CD4-positive, alpha-beta T cell treated with Interleukin-21 for 1 hour (primary cell): Measurements from ENCODE around the gene CD46.

Experiments
- DNase-seq: peaks from one replicate; pipeline ENCODE4 v3.0.0-alpha.2; 2020

CD46 gene

DNA sequence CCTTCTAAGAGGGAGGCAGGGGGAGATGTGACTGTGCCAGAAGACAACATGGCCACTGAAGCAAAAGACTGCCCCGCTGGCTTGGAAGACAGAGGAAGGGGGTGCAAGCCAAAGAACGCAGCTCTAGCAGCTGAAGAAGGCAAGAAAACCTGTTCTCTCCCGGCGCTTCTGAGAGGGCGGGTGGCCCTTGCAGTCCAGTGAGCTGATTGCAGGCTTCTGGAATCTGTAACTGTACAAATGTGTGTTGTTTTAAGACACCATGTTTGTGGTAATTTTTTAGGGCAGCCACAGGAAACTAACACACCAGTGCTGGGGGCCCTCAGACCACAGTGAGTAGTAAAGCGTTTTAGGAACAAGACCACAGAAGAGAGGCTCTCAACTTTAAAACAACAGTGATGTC is 47.0 kb downstream of the CD46 start:
- peak; percentile 44 for DNase-seq

DNA sequence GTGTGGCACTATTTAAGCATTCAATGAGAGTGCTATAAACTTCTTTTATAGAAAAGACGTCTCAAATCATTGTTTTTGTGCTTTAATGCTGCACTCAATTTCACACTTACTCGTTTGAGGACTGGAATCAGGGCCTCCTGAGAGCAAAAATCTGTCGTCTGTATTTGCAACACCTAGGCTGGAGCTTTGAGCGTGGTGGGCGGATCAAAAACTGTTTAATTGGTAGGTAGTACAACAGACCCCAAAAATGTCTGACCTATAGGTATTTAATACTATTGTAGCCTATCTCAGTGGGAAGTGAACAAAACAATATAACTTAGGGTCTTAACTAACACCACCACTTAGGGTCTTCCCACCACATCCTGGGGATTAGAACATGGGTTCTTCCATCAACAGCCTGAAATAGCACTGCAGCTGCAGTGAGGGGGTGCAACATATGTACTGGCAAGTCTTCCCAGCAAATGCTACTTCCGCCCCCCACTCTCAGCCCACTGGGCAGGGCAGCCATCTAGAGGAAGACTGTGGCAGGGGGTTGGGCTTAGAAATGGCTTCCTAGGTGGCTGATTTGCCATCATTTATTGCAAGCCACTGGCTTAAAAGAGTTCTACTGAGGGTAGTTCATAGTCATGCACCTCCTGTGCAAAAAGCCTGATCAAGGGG is 48.3 kb downstream of the CD46 start:
- no peak for DNase-seq

DNA sequence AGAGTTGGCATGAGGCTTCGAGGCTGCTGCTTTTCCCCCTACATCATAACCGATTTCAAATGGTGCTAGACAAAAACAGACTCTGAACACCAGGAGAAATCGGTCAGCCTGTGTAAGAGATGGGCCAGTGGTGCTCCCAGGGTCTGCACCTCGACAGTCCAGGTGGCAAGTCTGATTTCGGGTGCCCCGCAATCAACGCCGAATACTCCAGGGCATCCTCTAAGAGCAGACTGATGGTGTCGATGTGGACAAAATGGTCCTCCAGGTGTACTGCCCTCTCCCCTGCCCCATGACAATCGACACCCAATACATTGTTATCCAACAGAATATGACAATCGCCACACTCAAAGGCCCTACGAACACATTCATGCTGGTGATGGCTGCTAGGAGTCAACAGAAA is 50.0 kb downstream of the CD46 start:
- DNase-seq: no peak

DNA sequence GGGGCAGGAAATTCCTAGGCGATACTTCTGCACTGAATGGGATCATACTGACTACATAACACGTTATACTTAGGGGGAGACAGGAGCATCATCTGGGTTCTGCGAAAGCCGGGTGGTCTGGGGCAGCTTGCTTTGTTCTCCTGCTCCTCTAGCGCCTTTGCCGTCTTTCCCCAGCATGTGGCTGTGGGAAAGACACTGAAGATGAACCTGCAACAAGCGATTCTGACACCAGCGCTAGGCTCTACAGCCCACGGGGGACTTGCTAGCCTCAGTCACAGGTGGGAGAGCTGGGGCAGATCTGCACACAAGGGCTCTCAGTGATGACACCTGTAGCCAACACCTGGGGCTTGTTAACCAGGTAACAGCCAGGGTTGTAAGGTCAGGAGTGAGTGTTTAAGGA is 51.8 kb downstream of the CD46 start:
- DNase-seq: no peak

DNA sequence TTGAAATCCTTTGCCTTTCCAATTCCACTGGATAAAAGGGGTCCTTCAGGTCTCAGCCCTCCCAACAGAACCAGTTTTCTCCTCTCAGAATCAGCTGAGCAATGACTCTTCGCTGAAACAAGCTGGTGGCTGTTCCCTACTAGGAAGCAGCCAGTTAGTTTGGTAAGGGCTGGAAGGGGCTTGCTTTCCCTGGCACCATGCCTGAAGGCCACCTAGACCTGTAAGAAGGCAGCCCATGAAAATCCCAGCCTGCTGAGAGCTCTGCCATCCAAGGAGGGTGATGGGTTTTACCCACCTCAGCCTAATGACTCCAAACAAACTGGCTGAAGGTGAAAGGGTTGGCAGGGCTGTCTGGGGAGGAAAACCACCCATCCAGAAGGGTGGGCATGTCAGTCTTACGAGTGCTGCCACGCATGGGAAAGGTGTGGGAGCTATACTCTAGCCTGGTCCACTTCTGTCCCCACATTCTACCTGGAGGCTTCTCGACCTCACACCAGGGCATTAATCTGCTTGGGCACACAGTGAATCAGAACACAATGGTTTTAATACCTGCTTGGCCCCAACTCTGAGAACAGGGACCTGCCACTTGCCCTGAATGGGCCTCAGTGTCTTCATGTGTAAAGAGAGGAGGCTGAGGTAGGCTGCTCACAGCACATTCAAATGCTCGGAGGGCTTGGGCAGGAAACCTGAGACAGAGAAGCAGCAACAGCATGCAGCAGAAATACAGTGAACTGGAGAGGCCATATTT is 53.0 kb downstream of the CD46 start:
- no peak for DNase-seq

DNA sequence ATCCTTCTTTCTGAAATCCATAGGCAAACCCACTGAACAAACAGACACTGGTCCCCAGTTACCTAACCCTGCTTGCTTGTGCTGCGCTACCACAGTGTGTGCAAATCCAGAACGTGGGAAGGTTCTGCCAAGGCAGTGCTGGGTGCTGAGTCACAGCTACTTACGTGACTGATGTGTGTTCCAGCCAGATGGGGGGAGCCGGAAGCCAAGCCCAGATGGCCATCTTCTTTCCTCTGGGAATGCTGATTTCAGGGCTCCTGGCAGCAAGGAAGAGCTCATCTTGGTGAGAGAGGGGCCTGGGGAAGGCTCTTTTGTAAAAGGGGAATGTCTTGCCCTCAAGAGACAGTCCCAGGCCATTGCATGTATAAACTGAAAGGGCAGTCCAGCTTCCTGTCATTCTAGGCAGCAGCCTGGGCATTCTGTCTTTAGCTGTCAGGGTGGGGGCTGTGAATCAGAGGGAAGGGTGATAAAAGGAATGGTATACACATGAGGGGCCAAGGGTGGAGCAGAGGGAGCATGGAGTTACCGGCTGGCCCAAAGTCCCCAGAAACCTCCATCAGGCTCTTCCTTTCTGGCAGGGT is 54.1 kb downstream of the CD46 start:
- DNase-seq: no peak

DNA sequence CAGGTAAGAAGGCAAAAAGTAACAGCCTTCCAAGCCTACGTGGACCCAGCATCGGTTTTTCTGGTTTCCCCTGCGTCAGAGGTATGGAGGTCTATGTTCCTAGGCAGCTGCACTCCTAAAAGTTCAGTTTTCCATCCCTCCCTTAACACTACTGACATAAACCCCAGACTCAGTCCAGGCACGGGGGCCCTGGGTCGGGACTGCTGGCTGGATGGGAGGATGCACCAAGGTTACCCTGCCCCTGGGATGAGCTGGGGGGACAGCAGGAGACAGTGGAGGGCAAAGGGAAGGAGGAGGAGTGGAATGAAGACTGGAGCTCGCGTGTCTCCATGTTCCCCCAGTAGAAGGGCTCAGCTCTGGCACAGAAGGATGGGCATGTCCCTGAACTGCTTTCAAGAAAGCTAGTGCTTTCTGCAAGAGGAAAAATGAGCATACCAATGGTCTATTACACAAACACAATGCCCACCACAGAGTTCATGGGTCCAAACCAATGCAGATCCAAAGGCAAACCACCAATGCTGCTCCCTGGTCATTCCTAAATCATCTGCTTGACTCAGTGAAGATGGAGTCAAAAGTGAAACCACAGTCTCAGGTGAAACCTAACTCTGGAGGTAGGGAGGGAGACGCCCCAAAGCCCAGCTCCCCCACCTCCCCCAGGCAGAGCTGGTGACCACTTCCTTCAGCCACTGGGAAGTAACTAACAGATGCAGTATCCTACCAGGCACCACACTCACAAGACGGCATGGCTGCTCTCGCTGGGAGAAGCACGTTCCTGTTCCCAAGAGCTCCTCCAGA is 54.9 kb downstream of the CD46 start:
- no peak for DNase-seq

DNA sequence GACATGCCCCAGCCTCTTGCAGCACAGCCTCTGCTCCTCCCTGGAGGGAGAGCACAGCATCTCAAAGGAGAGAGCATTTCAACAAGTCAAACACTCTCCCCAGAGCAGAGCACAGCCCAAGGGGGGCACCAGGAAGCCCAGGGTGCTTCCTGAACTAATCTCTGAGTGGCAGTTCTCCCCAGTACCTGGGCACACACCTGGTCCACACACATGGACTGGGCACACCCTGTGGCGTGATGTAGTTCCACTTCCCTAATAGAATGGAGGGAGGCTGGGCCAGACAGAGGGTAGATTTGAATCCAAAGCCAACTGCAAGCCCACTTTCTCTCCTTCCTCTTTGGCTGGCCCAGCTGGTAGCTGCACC is 55.5 kb downstream of the CD46 start:
- DNase-seq: no peak

DNA sequence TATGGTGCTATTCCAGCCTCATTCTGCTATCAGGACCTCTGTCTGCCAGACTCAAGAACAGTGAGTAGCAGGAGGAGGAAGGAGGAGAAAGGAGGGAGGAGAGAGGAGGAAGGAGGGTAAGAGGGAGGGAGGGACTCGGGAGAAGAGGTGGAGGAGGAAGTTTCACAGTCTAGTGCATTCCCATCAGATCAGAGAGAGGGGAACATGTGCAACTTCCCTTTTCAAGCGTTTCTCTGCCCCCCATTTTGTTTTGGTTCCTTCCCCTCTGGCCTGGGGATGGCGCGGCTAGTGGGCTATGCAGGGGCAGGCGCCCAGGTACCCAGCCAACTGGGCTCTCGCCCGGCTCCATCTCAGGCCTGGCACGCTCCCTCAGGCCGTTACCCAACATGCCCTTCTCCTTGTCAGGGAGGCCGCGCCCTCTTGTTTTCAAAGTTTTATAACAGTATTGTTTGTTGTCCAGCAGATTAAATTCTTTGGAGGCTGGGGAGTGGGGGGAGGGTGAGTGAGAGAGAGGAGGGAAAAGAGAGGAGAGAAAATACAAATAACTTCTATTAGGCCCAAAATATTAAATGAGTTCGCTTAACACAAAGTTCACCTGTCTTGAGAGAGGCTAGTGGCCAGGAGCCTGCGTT is 56.0 kb downstream of the CD46 start:
- DNase-seq: no peak

DNA sequence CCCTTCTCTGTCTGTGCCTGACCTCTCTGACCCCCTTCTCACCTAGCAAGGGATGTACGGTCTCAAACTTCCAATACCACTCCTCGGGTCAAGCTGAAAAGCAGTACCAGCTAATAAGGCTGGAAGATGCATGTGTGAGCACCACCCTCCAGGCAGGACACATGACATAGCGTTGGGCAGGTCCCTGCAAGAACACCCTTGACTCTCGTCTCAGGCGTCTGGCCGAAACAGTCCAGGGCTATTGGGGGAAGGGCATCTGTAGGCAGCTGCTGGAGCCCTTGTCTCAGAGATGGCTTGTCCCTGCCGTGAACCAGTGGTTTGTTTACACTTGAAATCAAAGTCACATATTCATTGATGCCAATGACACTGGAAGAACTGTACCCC is 56.5 kb downstream of the CD46 start:
- no peak for DNase-seq

DNA sequence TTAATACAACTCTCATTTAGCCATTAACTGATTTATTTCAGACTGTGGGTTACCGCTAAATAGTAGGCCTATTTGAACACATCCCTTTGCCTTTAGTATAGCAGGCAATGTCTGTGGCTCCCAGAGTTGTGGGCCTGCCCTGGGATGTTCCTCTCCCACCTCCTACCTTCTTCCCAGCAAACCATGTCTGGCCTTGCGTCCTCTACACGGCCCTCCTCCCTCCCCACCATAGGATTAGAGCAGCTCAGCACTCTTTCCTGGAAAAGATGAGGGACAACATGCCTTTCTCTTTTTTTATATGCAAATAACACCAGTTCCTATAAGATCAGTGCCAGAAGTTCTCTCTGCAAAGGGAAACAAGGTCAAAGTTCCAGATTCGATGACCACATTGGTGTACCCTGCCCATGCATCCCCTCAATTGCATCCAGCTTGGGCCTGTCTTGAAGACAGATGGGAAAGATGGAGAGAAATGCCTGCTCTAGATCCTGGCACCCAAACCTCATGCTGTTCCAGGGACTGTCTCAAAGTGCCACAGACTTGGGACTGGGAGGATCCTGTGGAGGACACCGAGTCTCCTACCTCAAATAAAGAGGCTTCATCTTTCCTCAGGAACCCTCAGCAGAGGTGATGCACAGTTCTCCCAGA is 57.2 kb downstream of the CD46 start:
- DNase-seq: no peak

DNA sequence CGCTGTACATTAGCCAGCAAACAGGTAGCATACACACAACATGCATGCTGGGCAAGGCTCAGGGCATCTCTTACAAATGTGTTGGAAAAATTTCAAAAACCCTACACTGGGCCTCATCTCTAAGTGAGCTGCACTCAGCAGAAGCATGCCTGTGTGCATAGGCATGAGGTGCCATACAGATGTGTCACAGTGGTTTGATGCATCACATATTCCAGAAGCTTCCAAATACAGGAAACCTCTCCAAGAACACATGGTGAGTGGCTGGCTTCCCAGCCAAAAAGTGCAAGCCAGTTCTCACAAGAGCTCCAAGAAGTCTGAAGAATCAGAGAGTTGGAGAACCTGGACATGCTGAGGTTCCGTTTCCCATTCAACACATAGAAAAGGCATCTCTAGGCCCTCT is 58.3 kb downstream of the CD46 start:
- no peak for DNase-seq

DNA sequence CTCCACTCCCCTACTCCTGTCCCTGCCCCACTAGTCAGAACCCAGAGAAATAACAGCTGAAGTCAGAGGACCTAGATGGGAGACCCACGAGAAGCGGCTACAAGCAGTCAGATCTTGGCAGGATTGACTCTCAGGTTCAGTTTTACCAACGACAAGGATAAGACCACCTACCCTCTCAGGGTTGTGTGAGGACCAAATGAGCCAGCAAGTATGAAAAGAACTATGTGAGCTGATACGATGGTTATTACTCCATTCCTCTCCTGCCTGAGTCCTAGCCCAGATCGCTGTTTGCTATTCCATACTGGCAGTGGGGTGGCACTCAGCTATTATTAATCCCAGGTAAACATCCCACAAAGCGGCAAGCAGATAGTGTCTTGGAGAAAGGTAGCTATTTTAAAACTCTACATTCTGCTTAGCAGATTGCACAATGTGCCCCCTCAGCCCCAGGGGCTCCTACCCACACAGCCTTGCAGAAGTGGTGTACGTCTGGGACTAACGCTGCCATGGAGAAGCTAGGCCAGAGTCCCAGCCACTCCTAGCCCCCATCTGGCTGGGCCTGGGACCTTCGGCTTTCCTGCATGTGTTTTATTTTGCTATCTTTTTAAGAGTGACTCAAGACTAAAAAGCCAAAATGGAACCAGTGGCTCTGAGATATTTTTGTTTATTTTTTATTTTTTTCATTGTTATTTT is 58.9 kb downstream of the CD46 start:
- no peak for DNase-seq

DNA sequence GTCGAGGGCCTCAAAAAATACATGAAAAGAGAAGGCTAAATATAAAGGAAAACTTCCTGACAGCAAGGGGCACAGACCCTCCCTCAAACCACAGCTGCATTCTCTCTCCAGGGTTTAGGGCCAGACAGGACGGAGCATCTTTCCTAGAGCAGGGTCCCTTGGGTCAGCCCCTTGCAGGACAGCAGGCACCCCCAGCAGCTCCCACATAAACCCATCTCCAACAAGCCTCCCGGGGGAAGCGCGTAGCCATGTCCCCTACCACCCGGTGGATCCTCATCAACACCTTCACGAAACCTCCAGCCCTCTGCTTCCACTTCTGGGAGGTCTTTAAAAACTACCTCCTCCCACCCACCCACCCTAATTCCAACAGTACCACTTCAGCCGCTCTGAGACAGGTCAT is 59.5 kb downstream of the CD46 start:
- no peak for DNase-seq

DNA sequence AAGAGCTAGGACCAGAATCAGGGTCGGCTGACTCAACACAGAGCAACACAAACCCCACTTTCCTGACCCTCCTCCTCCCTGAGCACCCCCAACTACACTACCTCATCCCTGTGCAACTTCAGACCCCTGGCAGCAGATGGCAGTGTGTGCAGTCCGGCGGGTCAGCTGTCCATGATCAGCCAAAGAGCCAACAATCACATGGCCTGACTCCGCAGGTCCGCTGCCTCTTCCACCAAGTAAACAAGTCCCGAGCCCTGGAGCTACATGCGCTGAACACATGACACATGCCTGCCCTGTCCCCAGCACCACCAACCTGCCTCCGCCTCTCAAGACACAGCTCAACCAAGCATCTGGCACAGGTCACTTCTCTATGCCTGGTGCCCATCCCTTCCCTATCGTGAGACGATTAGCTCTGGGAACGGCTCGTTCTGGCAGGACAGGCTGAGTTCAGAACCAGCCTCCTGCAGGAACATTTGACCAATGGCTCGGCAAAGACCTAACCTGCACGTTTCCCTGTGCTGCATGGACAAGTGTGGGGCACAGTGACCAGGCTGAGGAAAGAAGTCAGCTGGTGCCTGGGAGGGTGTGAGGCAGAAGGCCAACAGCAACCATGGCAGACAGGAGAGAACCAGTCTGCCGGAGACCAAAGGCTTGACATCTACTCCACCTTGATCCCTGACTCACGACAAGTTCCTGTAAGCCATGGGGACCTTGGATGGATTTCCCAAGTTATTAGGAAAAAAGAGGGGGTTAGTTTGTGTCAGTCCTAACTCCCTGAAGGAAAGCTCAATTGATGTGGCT is 60.3 kb downstream of the CD46 start:
- no peak for DNase-seq

DNA sequence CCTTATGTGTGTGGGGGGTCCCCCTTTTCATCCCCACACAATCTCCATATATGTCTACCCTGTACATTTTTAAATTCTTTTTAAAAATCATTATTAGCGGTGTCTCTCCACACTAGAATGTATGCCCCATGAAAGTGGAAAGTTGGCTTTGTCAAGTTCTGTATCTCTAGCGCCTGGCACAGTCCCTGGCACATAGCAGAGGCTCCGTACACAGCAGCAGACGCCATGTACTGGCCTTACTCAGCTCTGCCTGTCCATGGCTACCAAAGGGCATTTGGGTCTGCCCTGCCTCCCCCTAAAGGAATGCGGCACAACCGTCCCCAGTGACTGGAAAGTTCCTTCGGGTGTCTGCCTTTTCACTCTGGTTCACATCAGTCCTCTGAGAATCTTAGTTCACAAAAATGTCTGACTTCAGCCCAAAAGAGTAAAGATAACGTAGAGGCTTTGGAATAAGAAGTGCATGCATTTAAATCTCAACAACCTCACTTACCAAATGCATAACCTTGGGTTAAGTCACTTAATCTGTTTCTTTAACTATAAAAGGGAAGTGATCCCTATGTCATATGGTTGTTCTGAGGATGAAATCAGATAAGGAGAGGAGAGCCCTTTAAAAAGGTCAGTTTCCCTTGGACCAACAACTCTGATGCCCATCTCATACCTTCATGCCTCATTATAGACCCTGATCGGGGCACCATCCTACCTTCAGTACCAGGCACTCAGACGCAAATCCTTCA is 61.1 kb downstream of the CD46 start:
- DNase-seq: no peak

DNA sequence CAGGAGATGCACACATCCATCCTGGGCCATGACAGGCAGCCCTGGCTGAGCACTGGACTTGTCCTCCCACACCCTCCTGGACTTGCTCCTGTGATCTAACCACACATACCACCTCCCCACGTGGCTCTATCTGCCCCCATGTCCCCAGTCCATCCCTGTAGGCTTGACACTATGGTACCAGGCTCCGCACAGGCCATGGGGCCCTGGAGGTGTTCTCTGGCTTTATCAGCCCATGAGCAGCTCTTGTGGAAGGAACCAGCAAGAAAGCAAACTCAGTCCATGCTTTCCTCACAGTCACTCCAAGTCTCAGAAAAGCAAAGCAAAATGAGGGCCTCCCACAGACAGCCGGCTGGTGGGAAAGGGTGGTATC is 61.6 kb downstream of the CD46 start:
- no peak for DNase-seq

DNA sequence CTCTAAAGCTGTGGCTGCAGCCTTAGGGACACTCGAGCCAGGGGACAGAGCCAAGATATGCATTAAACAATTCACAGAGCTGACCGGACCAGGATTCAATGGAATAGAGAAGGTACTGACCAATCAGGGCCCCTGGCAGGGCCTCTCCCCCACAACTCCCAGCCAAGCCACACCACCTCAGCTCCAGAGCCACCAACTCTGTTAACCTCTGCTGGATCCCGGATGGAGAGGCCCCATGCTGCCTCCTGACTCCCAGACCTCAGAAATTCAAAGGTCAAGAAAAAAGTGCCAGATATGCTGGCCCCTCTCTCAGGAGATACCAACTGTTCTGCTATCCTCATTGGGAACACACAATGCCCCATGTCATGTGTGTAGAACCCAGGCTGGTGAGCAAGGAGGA is 62.1 kb downstream of the CD46 start:
- no peak for DNase-seq

DNA sequence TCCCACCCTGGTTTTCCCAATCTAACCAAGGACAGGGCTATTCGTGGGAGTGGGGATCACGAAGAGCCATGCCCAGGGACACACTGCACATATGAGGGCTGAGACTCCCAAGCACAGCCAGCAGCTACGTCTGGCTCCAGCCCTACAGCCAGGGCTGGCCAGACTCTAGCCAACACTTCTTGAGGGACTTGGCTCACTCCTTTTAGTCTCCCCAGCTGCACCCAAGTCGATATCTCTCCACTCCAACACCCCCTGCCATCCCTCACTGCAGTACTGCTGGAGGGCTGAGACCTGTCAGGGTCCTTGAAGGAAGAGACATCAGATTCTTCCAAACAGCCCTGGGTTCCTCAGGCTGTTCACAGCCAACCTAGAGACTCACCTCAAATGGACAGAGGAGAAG is 62.6 kb downstream of the CD46 start:
- no peak for DNase-seq

DNA sequence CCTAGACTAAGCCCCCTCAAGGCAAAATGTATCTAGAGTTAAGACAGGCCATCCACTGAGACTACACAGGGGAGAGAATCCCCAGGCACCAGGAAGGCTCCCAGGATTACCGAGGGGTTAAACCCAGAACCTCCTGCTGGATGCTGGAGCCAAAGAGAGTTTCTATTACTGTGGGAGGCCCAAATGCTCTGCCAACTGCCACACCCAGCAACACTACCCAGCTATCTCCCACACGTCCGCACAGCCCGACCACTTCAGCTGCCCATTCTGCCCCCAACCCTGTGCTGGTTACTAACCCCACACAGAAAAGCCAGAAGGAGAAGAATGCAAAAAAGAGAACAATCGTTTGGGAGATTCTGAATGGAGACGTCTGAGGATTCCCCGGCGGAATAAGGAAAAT is 63.6 kb downstream of the CD46 start:
- no peak for DNase-seq

DNA sequence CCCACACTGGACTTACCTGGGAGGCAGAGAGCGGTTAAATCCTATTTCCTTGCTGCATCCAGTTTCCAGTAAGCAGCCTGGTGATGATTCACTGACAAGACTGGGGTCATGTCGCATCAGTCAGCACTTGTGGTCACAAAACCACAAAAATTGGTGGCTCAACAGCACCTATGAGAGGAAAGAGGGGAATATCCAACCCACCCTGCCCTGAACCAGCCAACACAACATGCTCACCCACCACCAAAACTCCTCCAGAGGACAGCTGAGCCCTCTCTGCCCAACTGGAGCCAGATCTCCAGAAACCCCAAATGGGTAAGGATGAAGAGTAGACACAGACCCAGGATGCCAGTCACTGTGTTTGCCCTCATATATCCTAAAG is 64.0 kb downstream of the CD46 start:
- no peak for DNase-seq
